Esophagus squamous epithelium (tissue), 4 donors: ENCODE measurements around the gene ARHGAP12.

Experiments
- POLR2A ChIP-seq, 4 donors: fragments of 450-650 bp; IDR thresholded peaks; one replicate each; pipeline ENCODE4 v1.6.1; 2017; ENCODE audit warnings: antibody characterized with exemption in 4 of 4, mild to moderate bottlenecking in 4 of 4, moderate library complexity in 3 of 4
- TF ChIP-seq, protein P1 (sequence below), 6 experiments: fragments of 450-650 bp in 4 of 6; fragments of 200-600 bp in 2 of 6; sonication (generic) in 2 of 6; IDR thresholded peaks; one replicate each; pipeline ENCODE4 v1.5.1; 2016 to 2019; ENCODE audit warnings: antibody characterized with exemption in 6 of 6, mild to moderate bottlenecking in 4 of 6, moderate library complexity in 4 of 6

DNA sequence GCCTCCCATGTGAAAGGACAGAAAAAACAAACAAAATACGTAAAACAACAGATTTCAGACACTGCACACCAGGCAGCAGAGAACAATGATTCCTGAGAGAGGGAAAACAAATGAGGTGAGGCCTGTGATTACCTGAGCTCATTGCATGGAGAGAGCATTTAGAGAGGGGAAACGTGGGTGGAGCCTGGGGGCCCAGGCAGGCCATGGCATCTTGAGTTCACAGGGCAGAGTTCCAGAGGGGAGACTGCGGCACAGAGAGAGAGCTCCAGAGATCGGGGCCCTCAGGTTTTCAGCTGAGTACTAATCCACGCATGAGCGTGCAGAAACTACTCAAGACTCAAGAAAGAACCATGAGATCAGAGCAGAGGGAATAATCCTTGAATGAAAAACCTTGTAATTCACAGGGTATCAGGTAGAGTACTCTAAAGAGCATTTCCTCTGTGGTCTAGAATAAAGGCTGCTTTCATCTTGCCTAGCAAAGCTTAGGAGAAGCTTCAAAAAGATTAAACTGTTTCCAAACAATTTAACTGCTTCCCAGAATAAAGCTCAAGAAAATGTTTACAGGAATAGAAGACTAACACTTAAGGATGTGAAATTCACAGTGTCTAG lies 46.6 kb upstream of the ARHGAP12 start:
- TF ChIP-seq, protein P1, sequence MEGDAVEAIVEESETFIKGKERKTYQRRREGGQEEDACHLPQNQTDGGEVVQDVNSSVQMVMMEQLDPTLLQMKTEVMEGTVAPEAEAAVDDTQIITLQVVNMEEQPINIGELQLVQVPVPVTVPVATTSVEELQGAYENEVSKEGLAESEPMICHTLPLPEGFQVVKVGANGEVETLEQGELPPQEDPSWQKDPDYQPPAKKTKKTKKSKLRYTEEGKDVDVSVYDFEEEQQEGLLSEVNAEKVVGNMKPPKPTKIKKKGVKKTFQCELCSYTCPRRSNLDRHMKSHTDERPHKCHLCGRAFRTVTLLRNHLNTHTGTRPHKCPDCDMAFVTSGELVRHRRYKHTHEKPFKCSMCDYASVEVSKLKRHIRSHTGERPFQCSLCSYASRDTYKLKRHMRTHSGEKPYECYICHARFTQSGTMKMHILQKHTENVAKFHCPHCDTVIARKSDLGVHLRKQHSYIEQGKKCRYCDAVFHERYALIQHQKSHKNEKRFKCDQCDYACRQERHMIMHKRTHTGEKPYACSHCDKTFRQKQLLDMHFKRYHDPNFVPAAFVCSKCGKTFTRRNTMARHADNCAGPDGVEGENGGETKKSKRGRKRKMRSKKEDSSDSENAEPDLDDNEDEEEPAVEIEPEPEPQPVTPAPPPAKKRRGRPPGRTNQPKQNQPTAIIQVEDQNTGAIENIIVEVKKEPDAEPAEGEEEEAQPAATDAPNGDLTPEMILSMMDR (IDR thresholded peaks at IDR 0.05): no peak
- no peak for TF ChIP-seq POLR2A (IDR thresholded peaks at IDR 0.05)
